C4-2B (cell line): Measurements from ENCODE around the gene C18orf63.

Experiments used
- H3K27ac ChIP-seq: fragments of 450-650 bp; 2 replicates; pipeline ENCODE4 v1.5.1; 2017
- CTCF ChIP-seq: fragments of 450-650 bp; conservative IDR thresholded peaks from 2 replicates; pipeline ENCODE4 v1.5.1; 2017; ENCODE audit warnings: mild to moderate bottlenecking
- ZFX ChIP-seq: fragments of 450-650 bp; IDR thresholded peaks from 2 replicates; pipeline ENCODE4 v1.6.1; 2017

Gene C18orf63

GRCh38 chr18:74400813-74401212 is 85.2 kb downstream of the C18orf63 start:
- no peak overlapping the region for H3K27ac ChIP-seq
- TF ChIP-seq CTCF (no peak), ZFX (no peak)

GRCh38 chr18:74402806-74403433 is 87.3 kb downstream of the C18orf63 start:
- TF ChIP-seq ZFX, result no peak

GRCh38 chr18:74407888-74408287 is 92.2 kb downstream of the C18orf63 start:
- TF ChIP-seq CTCF (no peak), ZFX (no peak)
- H3K27ac ChIP-seq, result no peak overlapping the region

More at GRCh38 chr18:74402806-74403433, 87.3 kb downstream of the C18orf63 start:
- H3K27ac ChIP-seq, result no peak overlapping the region
